ENCODE data around the gene STOML1.
"Not testable (repeated sequence)": the region's sequence is repeated elsewhere in the genome, so short reads cannot be mapped to it uniquely, and the experiment has no call there.

Gene STOML1

GRCh38 chr15:73987250-73987649 is 4.8 kb downstream of the STOML1 start:
- no peak for DNase-seq (ENCODE audit: low spot score)

DNA sequence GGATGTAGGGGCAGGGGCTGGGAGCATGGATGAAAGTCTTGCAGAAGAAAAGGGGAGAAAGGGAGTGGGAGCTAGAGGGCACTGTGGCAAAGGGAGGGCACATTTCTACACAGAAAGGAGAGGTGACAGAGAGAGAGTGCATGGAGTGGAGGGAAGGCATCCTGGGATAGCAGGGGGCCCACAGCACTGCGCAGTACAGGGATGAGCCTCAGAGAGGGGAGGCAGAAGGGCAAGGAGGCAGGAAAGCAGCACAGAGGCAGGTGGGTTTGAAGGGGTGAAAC is 5.4 kb downstream of the STOML1 start:
- DNase-seq (ENCODE audit: low spot score): no peak

DNA sequence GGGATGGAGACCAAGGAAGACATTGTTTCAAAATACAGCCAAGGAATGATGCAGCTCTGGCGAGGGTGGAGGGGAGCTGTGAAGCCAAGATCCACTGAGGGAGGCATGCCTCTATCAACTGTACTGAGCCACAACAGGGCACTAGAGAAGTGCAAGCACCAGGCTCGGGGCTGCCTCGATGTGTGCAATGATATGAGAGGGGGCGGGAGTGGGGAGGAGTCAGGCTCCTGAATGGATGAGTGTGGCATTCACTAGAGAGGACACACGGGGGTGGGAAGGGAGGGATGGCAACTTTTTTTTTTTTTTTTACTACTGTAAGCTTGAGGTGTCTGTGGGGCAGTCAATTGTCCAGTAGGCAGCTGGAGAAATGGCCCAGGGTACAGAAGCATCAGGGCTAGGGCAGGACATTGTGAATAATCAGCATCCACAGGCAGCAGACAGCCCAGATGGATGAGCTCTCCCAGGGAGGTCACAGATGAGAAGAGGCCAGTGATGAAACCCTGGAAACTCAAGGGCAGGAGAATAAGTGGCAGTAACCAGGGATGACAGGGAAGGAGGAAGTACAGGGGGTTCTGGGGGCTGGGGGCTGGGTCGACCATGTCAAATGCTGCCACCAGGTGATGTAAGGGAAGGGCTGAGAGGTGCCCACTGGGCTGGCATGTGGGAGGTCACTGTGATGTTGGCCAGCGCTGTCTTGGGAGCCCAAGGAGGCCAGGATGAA is 5.9 kb downstream of the STOML1 start:
- no peak for DNase-seq (ENCODE audit: low spot score)

DNA sequence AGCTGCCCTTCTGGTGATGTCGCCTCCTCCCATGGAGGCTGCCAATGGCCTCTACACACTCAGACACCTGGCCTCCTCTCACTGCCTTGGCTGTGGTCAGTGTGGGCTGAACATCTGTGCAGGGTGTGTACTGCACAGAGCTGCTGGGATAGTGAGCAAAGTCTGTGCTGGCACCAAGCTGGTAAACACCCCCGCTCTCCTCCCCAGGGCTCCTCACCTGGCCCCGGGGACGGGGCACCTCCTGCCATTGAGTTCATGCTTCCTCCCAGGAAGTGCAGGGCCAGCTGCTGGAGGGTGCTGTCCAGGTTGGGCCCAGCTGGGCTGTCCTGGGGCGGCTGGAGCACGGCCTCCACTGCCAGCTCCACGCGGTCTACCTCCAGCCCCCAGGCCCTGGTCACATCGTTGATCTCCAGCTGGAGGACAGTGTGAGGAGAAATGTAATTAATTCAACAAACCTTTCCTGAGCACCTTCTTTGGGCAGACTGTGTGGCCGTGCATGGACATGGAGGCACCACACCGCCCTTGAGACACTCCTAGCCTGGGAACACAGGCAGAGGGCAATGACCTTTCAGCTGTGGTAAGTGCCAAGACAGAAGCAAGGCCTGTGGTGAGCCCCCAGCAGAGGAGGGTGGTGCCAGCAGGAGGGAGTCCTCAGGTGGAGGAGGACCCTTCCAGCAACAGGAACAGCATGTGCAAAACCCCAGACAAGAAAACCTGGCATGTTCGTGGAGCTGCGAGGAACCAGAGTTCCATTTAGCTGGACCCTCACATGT is 6.8 kb downstream of the STOML1 start:
- DNase-seq (ENCODE audit: low spot score): peak; percentile 62

DNA sequence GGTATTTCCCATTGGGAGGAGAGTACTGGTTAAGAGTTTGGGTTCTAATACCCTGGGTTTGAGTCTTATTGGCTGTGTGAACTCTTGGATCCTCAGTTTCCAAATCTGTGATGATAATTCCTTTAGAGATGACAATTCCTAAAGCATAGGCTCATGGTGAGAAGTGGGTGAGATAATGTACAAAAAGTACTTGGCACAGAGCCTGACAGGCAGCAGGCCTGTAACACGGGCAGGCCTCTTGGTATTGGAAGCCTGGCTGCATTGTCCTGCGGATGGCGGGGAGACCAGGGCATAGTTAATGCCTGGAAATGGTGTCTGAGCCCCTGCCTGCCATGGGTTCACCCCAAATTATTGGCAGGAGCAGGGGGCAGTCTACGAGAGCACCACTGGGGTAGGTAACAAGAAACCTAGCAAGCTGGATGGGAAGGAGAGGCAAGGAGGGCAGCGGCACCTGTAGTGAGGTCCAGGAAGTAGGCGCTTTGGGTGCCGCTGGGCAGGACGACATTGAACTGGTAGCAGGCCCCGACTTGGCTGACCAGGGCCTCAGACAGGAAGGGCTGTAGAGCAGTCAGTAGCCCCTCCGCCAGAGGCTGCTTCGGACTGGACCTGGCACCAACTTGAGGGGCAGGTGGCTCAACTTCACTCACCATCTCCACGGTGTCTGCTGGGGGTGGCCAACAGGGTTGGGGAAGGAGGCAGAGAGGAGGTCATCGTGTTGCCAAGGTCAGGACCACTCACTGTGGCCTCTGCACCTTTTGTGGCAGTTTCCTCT is 7.7 kb downstream of the STOML1 start:
- no peak for DNase-seq (ENCODE audit: low spot score)

DNA sequence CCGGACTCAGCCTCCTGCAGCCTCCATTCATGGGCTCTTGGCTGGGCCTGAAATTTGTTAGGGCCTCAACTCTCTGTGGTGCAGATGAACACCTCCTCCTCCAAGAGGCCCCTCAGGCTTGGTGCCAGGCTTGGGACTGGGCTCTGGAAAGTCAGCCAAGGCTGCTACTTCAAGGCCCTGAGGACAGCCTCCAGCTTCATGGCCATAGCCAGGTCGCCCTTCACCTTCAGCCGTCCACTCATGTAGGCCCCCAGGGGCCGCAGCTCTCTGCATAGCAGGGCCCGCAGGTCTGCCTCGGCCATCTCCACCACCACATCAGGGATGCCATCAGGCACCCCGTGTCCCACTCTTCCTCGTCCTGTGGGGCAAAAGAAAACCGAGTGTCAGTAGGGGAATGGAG is 8.3 kb downstream of the STOML1 start:
- no peak for DNase-seq (ENCODE audit: low spot score)

DNA sequence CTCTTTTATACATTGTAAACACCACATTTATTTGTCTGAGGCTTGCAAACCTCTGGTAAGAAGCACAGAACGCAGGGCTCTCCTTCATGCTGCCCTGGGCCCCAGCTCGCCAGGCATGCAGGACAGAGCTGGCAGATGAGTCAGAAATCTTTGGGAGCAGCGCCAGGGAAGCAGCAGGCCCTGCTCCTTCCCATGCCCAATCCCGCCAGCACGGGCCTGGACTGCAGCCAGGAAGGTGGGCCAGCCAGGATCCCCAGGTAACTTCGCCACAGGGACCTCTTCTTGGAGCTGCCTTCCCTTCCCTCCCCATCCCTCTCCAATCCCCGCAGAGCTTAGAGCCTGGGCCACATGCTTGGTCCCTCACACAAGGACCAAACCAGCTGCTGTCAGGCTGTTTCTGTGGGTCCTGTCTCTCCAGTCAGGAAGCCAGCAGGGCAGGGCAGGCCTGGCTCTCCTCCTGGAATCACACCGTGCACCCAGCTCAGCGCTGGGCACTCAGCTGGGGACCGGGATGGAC is 8.8 kb downstream of the STOML1 start:
- DNase-seq (ENCODE audit: low spot score): no peak

DNA sequence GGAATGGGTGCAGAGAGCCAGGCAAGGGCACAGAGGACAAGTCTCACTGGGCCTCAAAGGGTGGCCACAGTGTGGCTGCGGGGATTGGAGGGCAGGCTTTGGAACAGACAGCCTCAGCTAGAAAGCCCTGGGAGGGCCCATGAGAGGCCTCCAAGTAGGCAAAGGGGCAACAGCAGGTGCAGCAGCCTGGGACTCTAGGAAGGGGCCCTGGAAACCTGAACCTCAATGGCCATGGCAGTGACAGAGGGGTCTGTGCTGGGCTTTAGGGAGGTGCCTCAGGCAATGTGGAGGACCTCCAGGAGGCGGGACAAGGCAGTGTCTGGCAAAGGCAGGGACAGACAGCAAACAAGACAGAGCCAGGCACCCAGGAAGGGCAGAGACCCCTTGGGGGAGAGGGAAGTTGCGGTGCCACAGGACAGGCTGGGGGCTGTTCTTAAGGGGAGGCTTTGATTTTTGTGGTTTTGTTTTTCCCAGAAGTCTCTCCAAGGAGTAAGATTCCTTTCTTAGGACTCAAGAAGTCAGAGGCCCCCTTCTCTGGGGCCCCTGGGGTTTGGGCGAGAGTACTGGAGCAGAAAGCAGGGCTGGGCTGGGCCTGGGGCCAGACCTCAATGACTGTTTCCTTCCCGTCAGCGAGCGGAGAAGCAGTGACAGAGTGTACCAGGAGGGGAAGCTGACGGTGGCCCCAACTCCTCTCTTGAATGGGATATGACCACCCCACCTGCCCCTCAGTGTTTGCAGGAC is 9.7 kb downstream of the STOML1 start:
- no peak for DNase-seq (ENCODE audit: low spot score)

GRCh38 chr15:73981761-73982221 is 10.3 kb downstream of the STOML1 start:
- DNase-seq (ENCODE audit: low spot score): no peak

DNA sequence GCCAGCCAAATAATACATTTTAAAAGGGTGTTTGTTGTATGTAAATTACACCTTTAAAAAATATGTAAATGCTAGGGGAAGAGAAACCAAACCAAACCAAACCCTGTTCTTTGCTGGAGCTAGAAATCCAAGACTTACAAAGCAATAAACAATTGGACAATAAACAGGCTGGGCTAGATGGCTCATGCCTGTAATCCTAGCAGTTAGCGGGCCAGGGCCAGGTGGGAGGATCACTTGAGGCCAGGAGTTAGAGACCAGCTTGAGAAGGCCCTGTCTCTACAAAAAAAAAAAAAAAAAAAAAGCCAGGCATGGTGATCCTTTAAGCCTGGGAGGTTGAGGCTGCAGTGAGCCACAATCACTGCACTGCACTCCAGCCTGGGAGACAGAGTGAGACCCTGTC is 12.5 kb downstream of the STOML1 start:
- no peak for DNase-seq (ENCODE audit: low spot score)

DNA sequence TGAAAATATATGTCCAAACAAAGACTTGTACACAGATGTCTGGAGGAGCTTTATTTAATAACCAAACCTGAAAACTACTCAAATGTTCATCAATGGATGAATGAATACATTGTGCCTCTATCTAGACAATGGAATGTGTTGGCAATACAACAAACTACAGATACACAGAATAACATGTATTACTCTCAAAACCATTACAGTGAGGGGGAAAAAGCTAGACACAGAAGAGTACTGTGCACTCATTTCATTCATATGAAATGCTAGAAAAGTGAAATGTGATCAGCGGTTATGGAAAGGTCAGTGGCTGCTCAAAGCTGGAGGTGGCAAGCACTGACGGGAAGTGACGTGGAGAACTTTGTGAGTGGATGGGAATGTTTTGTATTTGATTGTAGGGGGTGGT is 13.2 kb downstream of the STOML1 start:
- DNase-seq (ENCODE audit: low spot score): no peak

GRCh38 chr15:73975440-73976125 is 16.5 kb downstream of the STOML1 start:
- DNase-seq (ENCODE audit: low spot score): peak; percentile 66

GRCh38 chr15:73973683-73974200 is 18.4 kb downstream of the STOML1 start:
- DNase-seq (ENCODE audit: low spot score): not testable (repeated sequence)

DNA sequence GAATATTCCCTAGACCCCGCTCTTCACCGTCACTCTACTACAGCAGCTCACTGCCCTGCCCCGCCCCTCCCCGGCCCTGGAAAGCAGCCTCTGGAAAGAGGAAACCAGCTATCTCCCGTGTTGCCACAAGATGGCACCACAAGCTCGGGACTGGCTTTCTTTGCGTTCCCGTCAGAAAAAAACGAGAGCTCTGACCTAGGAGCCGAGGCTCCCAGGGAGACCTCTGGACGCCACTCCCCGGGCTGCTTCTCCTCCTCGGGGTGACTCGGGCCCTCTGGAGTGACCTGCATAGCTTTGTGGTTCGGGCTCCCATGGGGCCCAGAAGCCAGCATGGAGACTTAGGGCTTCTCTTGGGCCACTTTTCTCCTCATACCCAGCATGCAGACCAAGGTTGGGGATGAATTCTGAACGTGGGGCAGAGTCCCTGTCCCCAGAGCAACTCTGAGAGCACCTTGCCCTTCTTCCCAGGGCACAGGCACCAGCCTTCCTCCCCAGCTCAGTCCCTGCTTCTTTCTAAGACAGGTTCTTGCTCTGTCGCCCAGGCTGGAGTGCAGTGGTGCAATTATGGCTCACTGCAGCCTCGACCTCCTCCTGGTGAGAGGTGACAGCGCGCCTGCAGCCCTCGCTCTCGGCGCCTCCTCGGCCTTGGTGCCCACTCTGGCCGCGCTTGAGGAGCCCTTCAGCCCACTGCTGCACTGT is 19.0 kb downstream of the STOML1 start:
- peak; percentile 81 for DNase-seq (ENCODE audit: low spot score)

DNA sequence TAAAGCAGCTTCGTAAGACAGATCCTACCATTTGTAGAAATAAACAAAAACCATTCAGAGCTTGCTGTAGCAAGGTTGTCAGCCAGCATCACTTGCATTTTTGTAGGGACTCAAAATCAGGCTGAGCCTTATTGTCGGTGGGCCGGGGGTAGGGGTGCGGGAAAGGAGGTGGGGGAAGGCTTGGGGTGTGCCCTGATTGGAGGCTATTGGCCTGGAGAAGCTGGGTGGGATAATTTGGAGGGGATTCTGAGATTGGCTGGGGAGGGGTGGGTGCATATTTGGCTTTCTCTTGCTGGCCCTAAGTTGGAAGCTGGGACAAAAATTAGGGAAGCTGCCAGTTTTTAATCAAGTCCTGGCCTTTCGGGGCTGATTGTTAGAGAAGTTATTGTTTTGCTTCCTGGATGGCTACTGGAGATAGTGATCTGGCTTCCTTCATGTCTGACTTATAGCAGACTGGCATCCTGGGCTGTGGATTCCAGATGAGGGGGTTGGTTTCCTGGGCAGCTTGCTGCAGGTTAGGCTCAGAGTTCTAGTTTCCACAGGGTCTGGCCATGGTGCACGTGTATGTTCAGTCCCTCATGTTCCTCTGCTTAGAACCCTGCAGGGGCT is 22.8 kb downstream of the STOML1 start:
- DNase-seq (ENCODE audit: low spot score): no peak

GRCh38 chr15:73968461-73968860 is 23.6 kb downstream of the STOML1 start:
- DNase-seq (ENCODE audit: low spot score): no peak

DNA sequence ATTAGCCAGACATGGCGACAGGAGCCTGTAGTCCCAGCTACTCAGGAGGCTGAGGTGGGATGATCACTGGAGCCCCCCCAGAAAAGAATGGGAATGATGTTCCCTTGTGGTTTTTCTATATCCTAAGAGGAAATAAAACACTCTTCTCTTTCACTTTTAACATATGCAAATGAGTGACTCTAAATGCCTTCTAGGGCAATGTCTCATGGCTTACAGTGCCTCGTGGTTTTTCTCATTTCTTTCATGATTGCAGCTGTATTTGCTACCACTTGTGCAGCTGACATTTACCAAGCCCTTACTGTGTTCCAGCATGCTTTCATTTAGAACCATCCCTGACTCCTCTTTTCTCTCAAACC is 26.4 kb downstream of the STOML1 start:
- DNase-seq (ENCODE audit: low spot score): peak; percentile 63

DNA sequence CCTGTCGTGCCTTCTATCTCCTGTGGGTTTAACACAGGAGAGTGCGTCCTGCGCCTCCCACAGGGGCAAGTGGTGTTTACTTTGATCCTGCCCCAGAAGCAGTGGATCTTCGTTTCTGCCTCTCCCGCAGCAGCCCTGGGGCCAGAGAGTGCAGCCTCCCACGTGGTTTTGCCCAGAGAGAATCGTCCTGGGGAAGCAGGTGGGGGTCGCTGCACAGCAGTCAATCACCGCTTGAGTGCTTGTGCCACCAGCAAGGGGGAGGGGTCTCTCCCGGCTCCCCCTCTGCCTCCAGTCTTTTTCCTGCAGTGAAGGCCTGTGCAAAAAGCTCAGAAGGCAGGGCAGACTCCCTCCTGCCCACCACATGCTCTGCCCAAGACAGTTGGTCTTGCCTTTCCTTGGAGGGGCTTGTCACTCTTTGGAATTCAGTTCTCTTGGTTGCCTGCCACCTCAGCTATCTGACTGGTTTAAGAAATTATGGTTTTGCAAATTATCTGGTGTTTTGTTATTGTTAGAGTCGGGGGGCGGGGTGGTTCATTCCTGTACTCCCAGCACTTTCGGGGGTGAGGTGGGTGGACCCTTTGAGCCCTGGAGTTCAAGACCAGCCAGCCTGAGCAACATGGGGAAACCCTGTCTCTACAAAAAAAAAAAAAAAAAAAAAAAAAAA is 26.9 kb downstream of the STOML1 start:
- DNase-seq (ENCODE audit: low spot score): no peak

GRCh38 chr15:73964736-73965093 is 27.4 kb downstream of the STOML1 start:
- peak; percentile 79 for DNase-seq (ENCODE audit: low spot score)

DNA sequence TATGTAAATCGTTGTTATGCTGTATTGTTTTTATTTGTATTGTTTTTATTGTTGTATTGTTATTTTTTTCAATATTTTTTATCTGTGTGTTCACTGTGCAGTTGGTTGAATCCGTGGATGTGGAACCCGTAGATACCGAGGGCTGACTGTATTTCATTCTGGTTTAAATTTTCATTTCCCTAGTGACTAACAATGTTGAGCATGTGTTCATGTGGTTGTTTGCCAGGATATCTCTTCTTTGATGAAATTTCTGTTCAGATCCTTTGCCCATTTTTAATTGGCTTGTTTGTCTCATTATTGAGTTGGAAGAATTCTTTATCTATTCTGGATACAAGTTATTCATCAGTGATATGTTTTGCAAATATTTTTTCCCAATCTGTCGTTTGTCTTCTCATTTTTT is 29.7 kb downstream of the STOML1 start:
- DNase-seq (ENCODE audit: low spot score): no peak

Data from SW480 (cell line).